Measurements from ENCODE around the gene TMEM247.

Gene TMEM247

DNA sequence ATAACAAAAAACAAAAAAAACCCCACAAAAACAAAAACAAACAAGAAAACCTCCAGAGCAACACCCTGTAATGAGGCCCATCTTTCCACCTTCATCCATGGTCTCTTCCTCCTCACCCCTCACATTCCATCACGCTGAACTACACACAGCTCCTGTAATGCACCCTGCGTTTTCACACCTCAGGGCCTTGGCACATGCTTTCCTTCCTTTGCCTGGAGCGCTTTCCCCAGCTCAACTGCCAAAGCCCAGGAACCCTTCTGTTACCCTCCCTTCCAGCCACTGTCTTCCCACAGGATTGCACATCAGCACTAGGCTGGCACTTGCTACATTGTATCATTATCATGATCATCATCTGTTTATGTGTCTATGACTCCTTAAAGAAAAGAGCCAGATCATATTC, 29.4 kb downstream of the TMEM247 start:
- H2AFZ ChIP-seq (ENCODE audit: low read depth, low read length) = no peak overlapping the region
- H3K9me3 ChIP-seq (ENCODE audit: control insufficient read depth, low read length) = peaks cover 6% of the 10 kb centered on the region
- no peak overlapping the region for H2BK12ac ChIP-seq (ENCODE audit: low read length in 2 of 2)
- peaks cover 0 to 4% of the 10 kb centered on the region in 2 experiments for H3K27me3 ChIP-seq (ENCODE audit: control insufficient read depth in 1 of 2, insufficient read depth in 1 of 2, low read length in 2 of 2)
- no peak overlapping the region for H3K4ac ChIP-seq (ENCODE audit: low read depth in 1 of 2, low read length in 2 of 2)
- H3K4me1 ChIP-seq (ENCODE audit: control insufficient read depth, insufficient read depth, low read depth, low read length) = peaks cover 4% of the 10 kb centered on the region
- no peak overlapping the region for H4K91ac ChIP-seq (ENCODE audit: low read length)
- DNase-seq = no peak
- H3K27ac ChIP-seq (ENCODE audit: low read length, poor library complexity, severe bottlenecking) = no peak overlapping the region
- H3K18ac ChIP-seq (ENCODE audit: low read depth in 1 of 2, low read length in 2 of 2) = no peak overlapping the region
- H3K23ac ChIP-seq (ENCODE audit: low read length in 2 of 2) = no peak overlapping the region
- H3K79me1 ChIP-seq (replicated peaks; ENCODE audit: low read length, poor library complexity, severe bottlenecking) = no peaks in the 10 kb centered on the region
- no peak overlapping the region for H3K4me2 ChIP-seq (ENCODE audit: low read length, poor library complexity, severe bottlenecking)
- no peaks in the 10 kb centered on the region for H3K36me3 ChIP-seq (ENCODE audit: control insufficient read depth in 1 of 2, insufficient read depth in 2 of 2, low read depth in 1 of 2, low read length in 2 of 2)
- no peak overlapping the region for H4K8ac ChIP-seq (ENCODE audit: low read length)
- no peak overlapping the region for H2BK120ac ChIP-seq (ENCODE audit: low read depth, low read length)
- no peak overlapping the region for H3K4me3 ChIP-seq (ENCODE audit: insufficient read depth in 1 of 2, low read depth in 1 of 2, low read length in 2 of 2)
- WGBS = 84% methylated on average over 3 of the region's 3 CpGs
- no peak overlapping the region for H3K14ac ChIP-seq (ENCODE audit: low read length in 2 of 2)
- H2BK15ac ChIP-seq (ENCODE audit: low read depth, poor library complexity, severe bottlenecking) = no peak overlapping the region
- no peak overlapping the region for H2AK5ac ChIP-seq (ENCODE audit: low read length, severe bottlenecking)
- no peak overlapping the region for H3K9ac ChIP-seq (ENCODE audit: low read length)
- H2BK5ac ChIP-seq (ENCODE audit: low read depth, low read length, poor library complexity, severe bottlenecking) = no peak overlapping the region

GRCh38 chr2:46509804-46510203, 30.4 kb downstream of the TMEM247 start:
- DNase-seq = no peak
- Histone ChIP-seq H4K91ac (ENCODE audit: low read length) (no peak overlapping the region), H2BK5ac (ENCODE audit: low read depth, low read length, poor library complexity, severe bottlenecking) (no peak overlapping the region), H3K27me3 (ENCODE audit: control insufficient read depth in 1 of 2, insufficient read depth in 1 of 2, low read length in 2 of 2) (peaks cover 0 to 4% of the 10 kb centered on the region in 2 experiments), H2BK12ac (ENCODE audit: low read length in 2 of 2) (no peak overlapping the region), H3K9me3 (ENCODE audit: control insufficient read depth, low read length) (peaks cover 12% of the 10 kb centered on the region), H3K4me3 (ENCODE audit: insufficient read depth in 1 of 2, low read depth in 1 of 2, low read length in 2 of 2) (no peak overlapping the region), H3K9ac (ENCODE audit: low read length) (no peak overlapping the region), H3K79me1 (replicated peaks; ENCODE audit: low read length, poor library complexity, severe bottlenecking) (no peaks in the 10 kb centered on the region), H3K4me2 (ENCODE audit: low read length, poor library complexity, severe bottlenecking) (no peak overlapping the region), H3K14ac (ENCODE audit: low read length in 2 of 2) (no peak overlapping the region), H2BK120ac (ENCODE audit: low read depth, low read length) (no peak overlapping the region), H2AFZ (ENCODE audit: low read depth, low read length) (no peak overlapping the region), H4K8ac (ENCODE audit: low read length) (no peak overlapping the region), H2AK5ac (ENCODE audit: low read length, severe bottlenecking) (no peak overlapping the region), H3K36me3 (ENCODE audit: control insufficient read depth in 1 of 2, insufficient read depth in 2 of 2, low read depth in 1 of 2, low read length in 2 of 2) (no peaks in the 10 kb centered on the region), H3K27ac (ENCODE audit: low read length, poor library complexity, severe bottlenecking) (no peak overlapping the region), H2BK15ac (ENCODE audit: low read depth, poor library complexity, severe bottlenecking) (no peak overlapping the region), H3K4me1 (ENCODE audit: control insufficient read depth, insufficient read depth, low read depth, low read length) (peaks cover 4% of the 10 kb centered on the region), H3K18ac (ENCODE audit: low read depth in 1 of 2, low read length in 2 of 2) (no peak overlapping the region), H3K4ac (ENCODE audit: low read depth in 1 of 2, low read length in 2 of 2) (no peak overlapping the region), H3K23ac (ENCODE audit: low read length in 2 of 2) (no peak overlapping the region)
- whole genome bisulfite sequencing = 88% methylated on average over 3 of the region's 3 CpGs

GRCh38 chr2:46510598-46511177, 31.3 kb downstream of the TMEM247 start:
- Histone ChIP-seq H2AFZ (ENCODE audit: low read depth, low read length) (no peak overlapping the region), H3K79me1 (replicated peaks; ENCODE audit: low read length, poor library complexity, severe bottlenecking) (no peaks in the 10 kb centered on the region), H2BK5ac (ENCODE audit: low read depth, low read length, poor library complexity, severe bottlenecking) (no peak overlapping the region), H3K4me2 (ENCODE audit: low read length, poor library complexity, severe bottlenecking) (no peak overlapping the region), H2BK15ac (ENCODE audit: low read depth, poor library complexity, severe bottlenecking) (no peak overlapping the region), H3K4ac (ENCODE audit: low read depth in 1 of 2, low read length in 2 of 2) (no peak overlapping the region), H2BK120ac (ENCODE audit: low read depth, low read length) (no peak overlapping the region), H3K18ac (ENCODE audit: low read depth in 1 of 2, low read length in 2 of 2) (no peak overlapping the region), H3K4me3 (ENCODE audit: insufficient read depth in 1 of 2, low read depth in 1 of 2, low read length in 2 of 2) (no peak overlapping the region), H4K8ac (ENCODE audit: low read length) (no peak overlapping the region), H4K91ac (ENCODE audit: low read length) (no peak overlapping the region), H3K23ac (ENCODE audit: low read length in 2 of 2) (no peak overlapping the region), H3K9ac (ENCODE audit: low read length) (no peak overlapping the region), H3K27me3 (ENCODE audit: control insufficient read depth in 1 of 2, insufficient read depth in 1 of 2, low read length in 2 of 2) (peaks cover 0 to 4% of the 10 kb centered on the region in 2 experiments), H2AK5ac (ENCODE audit: low read length, severe bottlenecking) (no peak overlapping the region), H2BK12ac (ENCODE audit: low read length in 2 of 2) (no peak overlapping the region), H3K14ac (ENCODE audit: low read length in 2 of 2) (no peak overlapping the region), H3K9me3 (ENCODE audit: control insufficient read depth, low read length) (peaks cover 20% of the 10 kb centered on the region), H3K27ac (ENCODE audit: low read length, poor library complexity, severe bottlenecking) (no peak overlapping the region), H3K36me3 (ENCODE audit: control insufficient read depth in 1 of 2, insufficient read depth in 2 of 2, low read depth in 1 of 2, low read length in 2 of 2) (no peaks in the 10 kb centered on the region), H3K4me1 (ENCODE audit: control insufficient read depth, insufficient read depth, low read depth, low read length) (peaks cover 4% of the 10 kb centered on the region)
- 94% methylated on average over 5 of the region's 5 CpGs for WGBS
- no peak for DNase-seq

- Histone ChIP-seq H4K8ac (ENCODE audit: low read length) (no peak overlapping the region), H3K36me3 (ENCODE audit: control insufficient read depth in 1 of 2, insufficient read depth in 2 of 2, low read depth in 1 of 2, low read length in 2 of 2) (no peaks in the 10 kb centered on the region), H3K27me3 (ENCODE audit: control insufficient read depth in 1 of 2, insufficient read depth in 1 of 2, low read length in 2 of 2) (peaks cover 0 to 4% of the 10 kb centered on the region in 2 experiments), H3K18ac (ENCODE audit: low read depth in 1 of 2, low read length in 2 of 2) (no peak overlapping the region), H2BK12ac (ENCODE audit: low read length in 2 of 2) (no peak overlapping the region), H2BK120ac (ENCODE audit: low read depth, low read length) (no peak overlapping the region), H2AFZ (ENCODE audit: low read depth, low read length) (no peak overlapping the region), H3K9ac (ENCODE audit: low read length) (no peak overlapping the region), H3K4me3 (ENCODE audit: insufficient read depth in 1 of 2, low read depth in 1 of 2, low read length in 2 of 2) (no peak overlapping the region), H2BK5ac (ENCODE audit: low read depth, low read length, poor library complexity, severe bottlenecking) (no peak overlapping the region), H3K23ac (ENCODE audit: low read length in 2 of 2) (no peak overlapping the region), H3K14ac (ENCODE audit: low read length in 2 of 2) (no peak overlapping the region), H3K9me3 (ENCODE audit: control insufficient read depth, low read length) (peaks cover 34% of the 10 kb centered on the region), H3K4me1 (ENCODE audit: control insufficient read depth, insufficient read depth, low read depth, low read length) (no peaks in the 10 kb centered on the region), H3K79me1 (replicated peaks; ENCODE audit: low read length, poor library complexity, severe bottlenecking) (no peaks in the 10 kb centered on the region), H2BK15ac (ENCODE audit: low read depth, poor library complexity, severe bottlenecking) (no peak overlapping the region), H2AK5ac (ENCODE audit: low read length, severe bottlenecking) (no peak overlapping the region), H3K4ac (ENCODE audit: low read depth in 1 of 2, low read length in 2 of 2) (no peak overlapping the region), H3K4me2 (ENCODE audit: low read length, poor library complexity, severe bottlenecking) (no peak overlapping the region), H3K27ac (ENCODE audit: low read length, poor library complexity, severe bottlenecking) (no peak overlapping the region), H4K91ac (ENCODE audit: low read length) (no peak overlapping the region)
- 91% methylated on average over 10 of the region's 10 CpGs for WGBS
- no peak for DNase-seq
Measured at GRCh38 chr2:46512185-46512584, 32.8 kb downstream of the TMEM247 start.
